DND-41 (cell line): ENCODE data around the gene DDRGK1.

ENCODE experiments used
- ATAC-seq: fragments of 200-7000 bp; cut with Tn5 transposase; 3 replicates; pipeline ENCODE4 v1.9.1; 2021; ENCODE audit warnings: low read depth; ENCODE audit not compliant: insufficient read depth
- DNase-seq: peaks from one replicate; pipeline ENCODE4 v3.0.0-alpha.2; 2020
- H2AFZ ChIP-seq: 2 replicates; pipeline ENCODE4 v1.6.0; 2012; ENCODE audit warnings: low read depth, low read length
- H3K27ac ChIP-seq: 2 replicates; pipeline ENCODE4 v1.5.1; 2012; ENCODE audit warnings: low read length, inconsistent platforms
- H3K27me3 ChIP-seq: fragments of 200-600 bp; sonication (generic); 2 replicates; pipeline ENCODE4 v1.6.0; 2012; ENCODE audit warnings: low read length, mild to moderate bottlenecking, inconsistent platforms; ENCODE audit not compliant: insufficient read depth, poor library complexity
- H3K36me3 ChIP-seq: 2 replicates; pipeline ENCODE4 v1.5.1; 2012; ENCODE audit warnings: low read length, inconsistent platforms; ENCODE audit not compliant: insufficient read depth
- H3K4me1 ChIP-seq: 2 replicates; pipeline ENCODE4 v1.5.1; 2012; ENCODE audit warnings: mild to moderate bottlenecking, low read length; ENCODE audit not compliant: insufficient read depth
- H3K4me2 ChIP-seq: 2 replicates; pipeline ENCODE4 v1.6.0; 2012; ENCODE audit warnings: mild to moderate bottlenecking, moderate library complexity, low read length, inconsistent platforms; ENCODE audit not compliant: insufficient read depth
- H3K4me3 ChIP-seq, 2 experiments: fragments of 200-600 bp in 1 of 2; shearing (Covaris generic) in 1 of 2; 2 replicates each; pipeline ENCODE4 v1.5.1; 2012 to 2016; ENCODE audit warnings: inconsistent platforms in 2 of 2, low read length in 2 of 2, mild to moderate bottlenecking in 2 of 2, low read depth in 1 of 2, moderate library complexity in 1 of 2
- H3K79me2 ChIP-seq: 2 replicates; pipeline ENCODE4 v1.6.0; 2012; ENCODE audit warnings: low read length, inconsistent platforms; ENCODE audit not compliant: insufficient read depth
- H3K9ac ChIP-seq: 2 replicates; pipeline ENCODE4 v1.6.0; 2012; ENCODE audit warnings: low read depth, mild to moderate bottlenecking, inconsistent platforms, low read length, moderate library complexity
- H3K9me3 ChIP-seq: 2 replicates; pipeline ENCODE4 v1.5.1; 2012; ENCODE audit warnings: low read length, moderate library complexity, mild to moderate bottlenecking, inconsistent platforms; ENCODE audit not compliant: insufficient read depth, severe bottlenecking
- H4K20me1 ChIP-seq: 2 replicates; pipeline ENCODE4 v1.6.0; 2012; ENCODE audit warnings: low read length; ENCODE audit not compliant: insufficient read depth
- CTCF ChIP-seq: IDR thresholded peaks from 2 replicates; pipeline ENCODE4 v1.5.1; 2012; ENCODE audit warnings: borderline replicate concordance, low read length, moderate library complexity, mild to moderate bottlenecking; ENCODE audit not compliant: poor library complexity, severe bottlenecking; ENCODE audit errors: extremely low read depth
- EZH2 ChIP-seq: IDR thresholded peaks from 3 replicates; pipeline ENCODE4 v1.6.1; 2012; ENCODE audit warnings: borderline replicate concordance, low read depth, mild to moderate bottlenecking, moderate library complexity, low read length, inconsistent platforms; ENCODE audit not compliant: severe bottlenecking

DDRGK1 gene

GRCh38 chr20:3226093-3226492 lies 21.6 kb upstream of the DDRGK1 start:
- Histone ChIP-seq H4K20me1 (no peaks in the 10 kb centered on the region), H3K4me3 (no peak overlapping the region), H3K36me3 (peaks cover 30% of the 10 kb centered on the region), H3K27ac (no peak overlapping the region), H3K4me2 (no peak overlapping the region), H3K27me3 (no peaks in the 10 kb centered on the region), H3K4me1 (no peaks in the 10 kb centered on the region), H3K79me2 (no peaks in the 10 kb centered on the region), H2AFZ (no peak overlapping the region), H3K9ac (no peak overlapping the region), H3K9me3 (no peaks in the 10 kb centered on the region)
- no peak for TF ChIP-seq EZH2
- no peak for TF ChIP-seq CTCF
- DNase-seq (no peak), ATAC-seq (peak; percentile 16; the same call in 1 of the 3 replicates)

GRCh38 chr20:3224681-3225421 lies 20.4 kb upstream of the DDRGK1 start:
- H3K36me3 ChIP-seq, result peaks cover 42% of the 10 kb centered on the region
- no peak overlapping the region for H3K27ac ChIP-seq
- no peak for ATAC-seq
- no peak overlapping the region for H2AFZ ChIP-seq
- no peaks in the 10 kb centered on the region for H3K79me2 ChIP-seq
- TF ChIP-seq CTCF, result no peak
- TF ChIP-seq EZH2, result no peak
- no peak overlapping the region for H3K9ac ChIP-seq
- H4K20me1 ChIP-seq, result no peaks in the 10 kb centered on the region
- no peak overlapping the region for H3K4me2 ChIP-seq
- no peak overlapping the region for H3K4me3 ChIP-seq
- H3K27me3 ChIP-seq, result no peaks in the 10 kb centered on the region
- H3K9me3 ChIP-seq, result no peaks in the 10 kb centered on the region
- DNase-seq, result no peak
- H3K4me1 ChIP-seq, result no peaks in the 10 kb centered on the region

- ATAC-seq (peak; percentile 6; the same call in 1 of the 3 replicates), DNase-seq (no peak)
- Histone ChIP-seq H3K36me3 (peaks cover 49% of the 10 kb centered on the region), H3K9ac (no peak overlapping the region), H3K4me3 (no peak overlapping the region), H2AFZ (no peak overlapping the region), H3K4me1 (no peaks in the 10 kb centered on the region), H3K27ac (no peak overlapping the region), H3K27me3 (no peaks in the 10 kb centered on the region), H3K9me3 (no peaks in the 10 kb centered on the region), H4K20me1 (no peaks in the 10 kb centered on the region), H3K79me2 (no peaks in the 10 kb centered on the region), H3K4me2 (no peak overlapping the region)
- TF ChIP-seq EZH2, result no peak
- TF ChIP-seq CTCF, result no peak
Observed at GRCh38 chr20:3223994-3224680, 19.7 kb upstream of the DDRGK1 start.
